MV-4-11 (cell line): ENCODE data around the gene TRIM3.

Experiments used
- DNase-seq: peaks from one replicate; lab custom pipeline; 2025; lab: John Stamatoyannopoulos, UW

The TRIM3 gene

DNA sequence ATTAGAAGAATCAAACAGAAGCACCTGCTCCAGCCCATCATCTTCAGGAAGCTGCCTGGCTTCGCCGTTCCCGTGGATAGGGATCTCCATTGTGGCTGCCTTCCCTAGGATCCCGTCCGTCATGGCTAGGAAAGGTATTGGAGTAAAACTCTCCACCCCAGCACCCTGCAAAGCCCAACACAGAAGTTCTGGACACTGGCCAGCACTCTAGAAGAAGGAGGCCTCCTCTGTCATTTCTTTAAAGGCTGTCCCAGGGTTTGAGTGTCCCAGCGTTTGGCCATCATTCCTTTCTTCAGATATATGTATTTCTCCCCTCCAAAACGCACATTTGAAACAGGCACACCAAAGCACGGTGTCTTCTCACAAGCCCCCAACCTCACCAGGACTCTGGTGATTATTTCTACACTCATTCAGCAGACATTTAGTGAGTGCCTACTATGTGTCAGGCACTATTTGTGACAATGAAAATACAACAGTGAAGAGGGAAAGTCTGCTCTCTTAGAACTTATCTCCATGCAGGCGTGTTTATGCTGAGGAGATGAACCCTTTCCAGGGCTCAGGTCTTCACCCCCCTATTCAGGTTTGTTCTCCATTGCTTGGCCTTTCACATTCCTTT lies 6.7 kb upstream of the TRIM3 start:
- DNase-seq: no peak

DNA sequence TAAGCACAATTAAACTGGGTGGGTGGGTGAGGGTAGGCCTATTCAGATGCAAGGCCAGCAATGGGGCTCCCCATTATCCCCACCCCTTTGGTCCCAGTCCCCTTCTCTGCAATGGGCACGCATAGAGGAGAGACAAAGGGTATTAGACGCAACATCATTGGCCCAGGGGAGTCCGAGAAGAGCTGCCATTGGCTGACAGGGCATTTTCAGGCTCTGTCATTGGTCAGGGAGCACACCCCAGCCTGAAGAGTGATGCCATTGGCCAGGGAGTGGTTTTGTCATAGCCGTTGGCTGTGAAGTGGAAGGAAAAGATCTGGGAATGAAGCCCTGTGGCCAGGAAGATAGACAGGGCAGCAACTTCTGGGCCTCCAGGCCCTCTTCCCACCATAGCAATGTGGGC lies 2.8 kb upstream of the TRIM3 start:
- DNase-seq: no peak

DNA sequence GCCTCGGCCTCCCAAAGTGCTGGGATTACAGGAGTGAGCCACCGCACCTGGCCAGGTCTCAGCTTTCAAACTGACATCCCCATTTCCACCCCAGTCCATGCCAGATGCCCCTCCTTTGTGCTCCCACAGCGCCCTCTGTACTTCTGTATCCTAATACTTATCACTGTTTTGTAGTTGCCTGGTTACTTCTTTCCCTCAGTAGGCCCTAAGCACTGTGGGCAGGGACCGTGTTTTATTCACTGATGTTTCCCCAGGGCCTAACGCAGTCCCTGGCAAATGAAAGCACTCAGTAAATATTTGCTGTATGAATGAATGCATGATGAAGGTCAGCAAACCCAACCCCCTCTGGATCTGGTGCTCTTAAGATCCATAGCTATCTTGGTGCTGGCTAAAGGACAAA lies 2.2 kb upstream of the TRIM3 start:
- peak; percentile 6 for DNase-seq

DNA sequence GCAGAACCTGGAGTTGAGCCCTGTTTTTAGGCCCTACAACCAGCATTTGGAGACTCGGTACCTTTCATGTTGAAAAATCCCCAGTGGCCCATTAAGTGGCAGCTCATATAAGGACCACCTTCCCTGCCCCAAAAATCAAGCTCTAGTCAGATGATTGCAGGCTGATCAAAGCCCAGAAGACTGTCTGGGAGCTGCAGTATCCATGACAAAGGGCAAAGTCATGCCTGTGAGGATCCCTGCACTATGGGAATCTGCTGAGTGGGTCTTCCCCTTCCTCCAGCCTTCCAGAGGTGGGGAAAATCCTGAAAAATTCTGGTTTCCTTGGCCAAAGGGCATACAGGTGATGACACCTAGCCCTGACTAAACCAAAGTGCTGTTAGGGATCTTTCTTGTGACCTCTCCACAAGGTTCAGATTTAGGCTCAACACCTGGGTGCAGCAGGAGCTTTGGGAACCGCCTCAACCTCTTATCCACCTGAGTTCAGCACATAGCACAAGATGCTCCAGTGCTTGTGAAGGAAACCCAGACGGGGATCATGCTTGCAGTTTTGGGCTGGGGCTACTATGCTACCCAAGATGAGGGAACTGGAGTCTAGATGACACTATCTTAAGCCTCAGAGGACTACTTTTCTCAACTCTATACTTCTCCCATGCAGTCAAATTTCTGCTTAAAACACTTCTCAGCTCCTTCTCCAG lies 1.2 kb upstream of the TRIM3 start:
- DNase-seq: no peak

DNA sequence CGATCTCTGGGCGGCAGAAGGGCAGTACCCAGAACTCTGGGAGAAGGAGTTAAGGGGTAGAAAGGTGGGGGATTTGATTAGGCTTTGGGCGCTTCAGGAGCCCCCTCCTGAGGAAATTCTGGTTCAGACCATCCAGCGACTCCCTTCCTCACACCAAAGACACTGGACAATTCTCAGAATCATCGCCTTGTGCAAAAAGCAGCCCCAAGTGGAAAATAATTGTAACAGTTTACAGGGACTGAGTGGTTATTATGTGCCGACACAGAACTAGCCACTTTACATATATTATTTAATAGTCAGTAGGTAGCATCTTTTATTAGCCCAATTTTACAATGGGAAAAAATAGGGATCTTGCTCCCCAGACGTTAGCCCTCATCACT lies 662 bp upstream of the TRIM3 start:
- no peak for DNase-seq

- no peak for DNase-seq
Measured at GRCh38 chr11:6472934-6473333, 807 bp downstream of the TRIM3 start.

DNA sequence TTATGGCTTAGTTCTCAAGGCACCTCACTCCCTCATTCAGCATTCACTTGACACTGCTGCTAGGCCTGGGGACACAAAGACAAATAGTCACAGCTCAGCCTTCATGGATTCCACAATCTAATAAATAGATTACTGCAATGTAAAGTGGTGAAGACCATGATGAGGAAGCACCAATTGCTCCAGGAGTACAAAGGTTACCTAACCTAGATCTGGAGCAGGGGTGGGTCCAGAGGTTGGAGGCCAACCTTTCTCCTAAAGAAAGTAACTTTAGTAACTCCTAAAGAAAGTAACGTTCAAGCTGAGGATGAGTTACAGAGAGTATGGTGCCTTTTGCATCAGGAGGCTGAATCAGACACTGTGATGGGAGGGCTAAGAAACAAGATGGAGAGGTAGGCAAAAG lies 4.1 kb downstream of the TRIM3 start:
- DNase-seq: no peak

DNA sequence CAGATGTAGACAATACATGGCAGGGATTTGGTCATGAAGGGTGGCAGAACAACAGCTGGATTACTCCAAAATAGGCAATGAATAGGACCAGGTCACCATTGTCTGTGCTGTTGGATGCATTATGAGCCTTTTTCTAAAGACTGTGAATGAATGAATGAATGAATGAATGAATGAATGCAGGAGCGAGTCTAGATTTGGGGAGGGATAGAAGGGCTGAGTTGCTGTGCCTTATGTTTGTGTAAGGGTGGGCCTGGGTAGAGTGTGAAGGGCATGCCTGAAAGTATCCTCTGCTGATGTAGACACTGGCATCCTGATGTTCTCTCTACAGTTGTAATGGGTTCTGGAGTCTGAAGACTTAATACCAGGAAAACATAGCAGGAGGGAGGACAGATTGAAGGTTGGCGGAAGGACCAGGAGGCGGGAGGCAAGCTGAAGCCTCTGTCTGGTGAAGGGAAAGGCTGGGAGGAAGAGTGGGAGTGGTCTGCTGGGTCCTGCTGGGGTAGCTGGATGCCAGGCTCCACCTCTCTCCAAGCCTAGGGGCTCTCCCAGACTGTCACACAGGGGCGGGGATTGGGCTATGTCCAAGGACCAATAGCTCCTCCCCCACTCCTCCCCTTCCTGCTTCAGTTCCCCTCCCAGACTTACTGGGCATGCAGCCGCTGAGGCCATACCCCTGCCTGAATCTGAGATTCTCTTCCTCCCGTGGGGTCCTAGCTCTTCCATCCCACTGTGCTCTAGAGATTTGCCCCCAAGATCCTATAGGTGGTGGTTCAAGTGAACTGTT lies 4.8 kb downstream of the TRIM3 start:
- peak; percentile 61 for DNase-seq

DNA sequence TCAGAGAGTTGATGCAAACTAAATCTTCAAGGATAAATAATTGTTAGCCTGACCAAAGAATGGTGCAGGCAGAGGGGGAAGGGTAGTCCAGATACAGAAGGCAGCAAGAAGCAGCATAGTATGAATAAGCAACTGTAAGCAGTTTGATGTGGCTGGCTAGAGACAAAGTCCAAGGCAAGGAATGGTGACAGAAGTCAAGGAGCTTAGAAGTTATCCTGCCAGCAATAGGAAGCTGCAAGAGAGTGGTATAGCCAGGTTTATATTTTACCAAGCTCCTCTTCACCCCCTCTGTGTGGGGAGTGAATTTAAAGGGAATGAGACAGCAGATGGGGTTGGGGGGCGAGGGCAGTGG lies 14.7 kb downstream of the TRIM3 start:
- no peak for DNase-seq

DNA sequence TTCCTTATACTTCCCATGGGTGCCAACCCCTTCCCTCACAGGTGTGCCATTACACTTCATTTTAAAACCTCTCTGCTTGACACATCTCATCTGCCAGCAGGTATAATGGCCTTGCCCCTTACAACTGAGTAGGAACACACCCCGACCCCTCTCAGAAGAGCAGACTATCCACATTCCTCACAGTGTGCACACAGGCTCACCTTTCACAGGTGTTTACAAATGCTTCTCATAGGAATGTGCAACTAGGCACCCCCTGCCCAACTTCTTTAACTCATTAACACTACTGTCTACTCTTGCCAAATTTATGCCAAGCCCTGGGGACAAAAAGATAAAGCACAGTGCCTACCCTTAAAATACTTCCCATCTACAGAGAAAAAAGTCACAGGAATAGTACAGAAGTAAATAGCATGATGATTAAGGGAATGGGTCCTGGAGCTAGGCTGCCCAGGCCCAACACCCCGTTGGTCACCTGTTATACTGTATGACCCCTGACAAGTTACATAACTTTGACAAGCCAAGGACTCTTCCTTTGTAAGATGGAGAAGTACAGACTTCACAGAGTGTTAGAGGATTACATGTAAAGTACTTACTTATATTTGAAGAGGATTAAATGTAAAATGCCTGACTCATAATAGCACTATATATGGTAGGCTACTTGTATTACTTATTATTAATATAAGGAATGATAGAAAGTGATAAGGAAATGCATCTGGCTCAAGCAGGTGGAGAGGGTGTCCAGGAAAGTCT lies 15.2 kb downstream of the TRIM3 start:
- no peak for DNase-seq

- DNase-seq: no peak
Measured at GRCh38 chr11:6457581-6458320, 16.0 kb downstream of the TRIM3 start.

DNA sequence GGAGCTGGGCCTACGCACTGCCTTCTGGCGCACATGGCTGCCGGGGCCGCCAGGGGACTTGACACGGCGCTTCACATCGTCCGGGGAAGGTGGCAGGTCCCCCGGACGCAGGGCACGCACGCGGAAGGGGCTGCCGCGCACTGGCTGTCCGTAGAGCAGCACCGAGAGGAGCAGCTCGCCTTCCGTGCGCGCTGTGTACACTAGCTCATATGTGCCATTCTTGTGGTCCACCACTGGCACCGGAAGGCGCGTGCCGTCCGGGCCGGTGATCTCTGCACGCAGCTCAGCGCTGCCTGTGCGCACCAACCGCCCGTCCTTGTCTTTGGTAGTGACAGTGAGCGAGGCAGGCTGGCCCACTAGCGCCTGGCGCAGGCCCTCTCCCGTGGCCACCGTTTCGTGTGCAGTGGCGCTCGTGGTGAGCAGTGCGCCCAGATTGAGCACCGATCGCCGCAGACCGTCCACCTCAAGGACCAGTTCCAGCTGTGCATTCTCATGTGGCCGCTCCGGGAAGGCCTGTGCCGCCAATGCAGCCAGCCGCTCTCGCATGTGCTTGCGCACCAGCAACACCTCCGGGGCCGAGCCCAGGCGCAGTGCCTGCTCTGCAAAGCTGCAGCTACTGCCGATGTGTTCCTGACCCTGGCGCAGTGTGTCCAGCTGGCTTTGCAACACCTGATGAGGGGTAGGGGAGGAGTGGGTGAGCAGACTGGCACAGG lies 17.2 kb downstream of the TRIM3 start:
- DNase-seq: no peak

- no peak for DNase-seq
Measured at GRCh38 chr11:6455070-6455469, 18.7 kb downstream of the TRIM3 start.

DNA sequence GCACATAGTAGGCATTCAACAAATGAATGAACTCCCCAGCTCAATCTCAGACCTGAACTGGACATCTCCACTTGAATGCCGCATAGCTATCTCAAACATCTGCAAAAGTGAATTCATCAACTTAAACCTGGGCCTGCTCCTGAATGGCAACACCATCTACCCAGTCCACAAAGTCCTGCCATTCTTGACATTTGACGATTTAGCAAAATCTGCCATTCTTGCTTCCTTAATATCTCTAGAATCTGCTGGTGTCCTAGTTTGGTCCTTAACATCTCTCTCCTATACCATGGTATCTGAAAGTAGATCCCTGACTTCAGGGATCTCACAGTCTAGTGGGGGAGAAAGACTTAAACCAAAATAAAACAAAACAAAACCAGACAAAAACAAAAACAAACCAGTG lies 20.6 kb downstream of the TRIM3 start:
- DNase-seq: no peak

- no peak for DNase-seq
Measured at GRCh38 chr11:6452219-6452618, 21.5 kb downstream of the TRIM3 start.

- DNase-seq: no peak
Measured at GRCh38 chr11:6448574-6448973, 25.2 kb downstream of the TRIM3 start.

DNA sequence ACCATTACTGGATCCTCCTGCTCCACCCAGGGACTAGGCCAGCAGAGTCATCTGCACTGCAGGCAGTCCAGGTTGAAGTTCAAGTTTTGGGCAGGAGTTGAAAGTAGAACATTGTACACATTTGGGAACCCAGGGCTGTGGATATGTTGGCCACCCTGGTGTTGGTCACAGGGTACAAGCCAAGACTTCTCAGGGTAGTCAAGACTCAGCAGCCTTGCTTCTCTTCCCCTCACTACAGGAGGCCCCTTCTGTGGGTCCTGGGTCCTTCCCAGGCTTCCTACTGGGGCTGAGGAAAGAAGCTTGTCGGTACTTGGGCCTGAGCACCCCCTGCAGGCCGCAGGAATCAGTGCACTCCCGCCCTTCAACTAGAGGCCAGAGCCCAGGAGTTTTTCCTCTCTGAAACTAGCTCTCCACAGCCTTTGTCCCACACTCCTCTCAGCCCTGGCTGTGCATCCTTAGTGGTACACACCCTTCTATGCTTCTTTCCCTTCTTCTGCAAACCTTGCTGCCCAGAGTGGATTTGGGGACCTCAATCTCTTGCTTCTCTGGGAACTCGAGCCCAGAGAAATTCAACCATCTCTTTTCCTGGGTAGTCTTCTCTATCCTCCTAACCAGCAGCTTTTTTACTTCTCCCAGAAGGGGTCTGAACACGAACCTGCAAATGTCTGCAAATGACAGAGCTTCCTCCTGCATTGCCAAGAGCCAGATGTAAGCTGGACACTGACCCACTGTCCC lies 30.3 kb downstream of the TRIM3 start:
- DNase-seq: peak; percentile 40

GRCh38 chr11:6442441-6442840 lies 31.3 kb downstream of the TRIM3 start:
- DNase-seq: no peak

DNA sequence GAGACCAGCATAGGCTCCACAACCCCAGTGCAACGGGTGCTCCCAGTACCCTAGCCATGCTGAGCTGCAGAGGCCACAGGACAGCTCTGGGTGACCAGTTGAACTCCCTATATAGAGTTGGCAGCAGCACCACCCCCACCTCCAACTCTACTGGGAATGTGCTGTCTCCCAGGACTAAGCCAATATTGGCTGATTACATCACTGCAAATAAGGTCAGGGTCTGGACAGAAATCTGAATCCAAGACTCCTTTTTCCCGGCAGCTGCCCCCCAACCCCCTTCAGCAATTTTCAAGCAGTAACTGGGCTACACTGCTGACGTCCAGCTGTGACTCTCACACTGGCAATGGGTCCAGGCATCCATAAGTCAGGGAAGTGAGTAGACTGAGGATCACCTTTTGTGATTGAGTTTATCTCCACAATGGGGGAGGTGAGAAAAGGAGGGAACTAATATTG lies 32.8 kb downstream of the TRIM3 start, which contains the start of gene HPX:
Gene HPX, minus strand, starts transcription at position 82 of the 453 bp plus-strand sequence. Its CDS starts 24 bp downstream, at position 58.
- no peak for DNase-seq

GRCh38 chr11:6438979-6439571 lies 34.7 kb downstream of the TRIM3 start:
- DNase-seq: peak; percentile 81
